HT1080 (cell line): ENCODE data around the gene SH3PXD2B. TPM values are rescaled to one million over a fixed set of nuclear protein-coding genes. Genes with fewer than 3 reads are reported as not detected.
A peak's percentile ranks its signal among the peaks of the same experiment; 100 is the strongest.

Experiments used
- DNase-seq: peaks from one replicate; pipeline ENCODE4 v3.0.0-alpha.2; 2015; ENCODE audit warnings: low read depth
- polyA plus RNA-seq, 2 experiments: library from polyadenylated mRNA; depleted of rRNA; stranded (reverse); fragments of >200 nt; gene quantifications; 2 replicates each; pipeline ENCODE4 v1.2.3, GENCODE V29; 2015
- total RNA-seq: library from RNA; depleted of rRNA; stranded (reverse); fragments of >200 nt; shearing (Covaris generic); gene quantifications from 2 replicates; pipeline ENCODE4 v1.2.3, GENCODE V29; 2014; rRNA removed

SH3PXD2B gene
- 5.3 and 6.4 TPM in 2 replicates for total RNA-seq
- polyA plus RNA-seq (2015; cell fraction: cytosol; rRNA removed) = 2.3 and 2.7 TPM in 2 replicates
- 4.5 and 5.0 TPM in 2 replicates for polyA plus RNA-seq (2015; cell fraction: nucleus; rRNA removed)

DNA sequence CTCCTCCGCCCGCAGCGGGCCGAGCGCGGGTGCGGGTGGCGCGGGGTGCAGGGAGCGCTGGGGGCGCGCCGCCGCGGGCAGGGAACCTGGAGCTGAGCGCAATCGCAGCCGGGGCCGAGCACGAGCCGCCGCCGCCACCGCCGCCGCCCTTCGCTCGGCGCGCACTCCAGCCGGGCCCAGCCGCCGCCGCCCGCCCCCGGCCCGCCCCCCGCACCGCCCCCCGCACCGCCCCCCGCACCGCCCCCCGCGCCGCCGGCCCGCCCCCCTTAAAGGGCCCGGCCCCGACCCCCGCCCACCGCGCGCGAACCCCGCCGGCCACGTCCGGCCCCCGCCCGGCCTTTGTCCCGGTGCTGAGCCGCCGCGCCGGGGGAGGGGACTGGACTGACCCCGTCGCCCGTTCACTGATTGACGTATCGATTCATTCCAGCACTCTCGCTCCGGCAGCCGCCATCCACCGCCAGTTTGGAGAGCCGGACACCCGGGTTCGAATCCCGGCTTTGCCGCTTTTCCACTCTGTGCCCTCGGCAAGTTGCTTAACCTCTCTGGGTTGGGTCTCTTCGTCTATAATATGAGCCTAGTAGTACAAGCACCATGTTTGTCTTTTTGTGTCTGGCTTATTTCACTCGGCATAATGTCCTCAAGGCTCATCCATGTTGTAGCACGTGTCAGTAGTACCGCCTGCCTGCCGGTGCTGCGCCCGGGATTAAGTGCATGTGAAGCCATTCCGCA is at the start of gene SH3PXD2B:
Gene SH3PXD2B (minus strand): TSS at position 168 of the 729 bp plus-strand sequence. CDS start 173 bp downstream, outside the sequence.
- DNase-seq = peak; percentile 47

DNA sequence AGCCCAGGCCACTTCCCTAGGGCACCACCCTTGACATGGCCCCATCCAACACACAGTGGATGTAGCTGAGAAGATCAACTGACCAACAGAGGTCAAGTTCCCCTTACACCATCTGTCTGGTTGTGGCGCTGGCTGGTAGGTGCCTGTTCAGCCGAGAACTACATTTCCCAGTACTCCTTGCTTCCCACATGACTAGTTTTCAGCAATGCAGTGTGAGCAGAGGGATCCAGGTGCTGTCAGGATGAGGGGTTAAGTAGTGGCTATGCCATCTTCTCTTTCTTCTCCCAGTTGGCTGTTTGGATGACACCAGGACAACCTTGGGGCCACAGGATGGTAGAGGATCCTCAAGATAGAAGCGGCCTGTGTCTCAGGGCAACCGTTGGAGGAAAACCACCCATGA is 48.6 kb upstream of the SH3PXD2B start:
- DNase-seq = peak; percentile 7

DNA sequence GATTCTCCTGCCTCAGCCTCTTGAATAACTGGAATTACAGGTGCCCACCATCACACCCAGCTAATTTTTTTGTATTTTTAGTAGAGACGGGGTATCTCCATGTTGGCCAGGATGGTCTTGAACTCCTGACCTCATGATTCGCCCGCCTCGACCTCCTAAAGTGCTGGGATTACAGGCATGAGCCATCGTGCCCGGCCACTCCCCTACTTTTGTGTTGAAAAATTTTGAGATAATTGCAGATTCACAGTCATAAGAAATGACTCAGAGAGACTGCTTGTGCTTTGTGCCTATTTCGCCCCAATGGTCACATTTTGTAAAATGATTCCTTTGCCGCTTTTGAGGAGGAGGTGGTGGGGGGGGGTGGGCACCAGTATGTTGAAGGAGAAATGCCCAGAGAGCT is 48.1 kb upstream of the SH3PXD2B start:
- no peak for DNase-seq

DNA sequence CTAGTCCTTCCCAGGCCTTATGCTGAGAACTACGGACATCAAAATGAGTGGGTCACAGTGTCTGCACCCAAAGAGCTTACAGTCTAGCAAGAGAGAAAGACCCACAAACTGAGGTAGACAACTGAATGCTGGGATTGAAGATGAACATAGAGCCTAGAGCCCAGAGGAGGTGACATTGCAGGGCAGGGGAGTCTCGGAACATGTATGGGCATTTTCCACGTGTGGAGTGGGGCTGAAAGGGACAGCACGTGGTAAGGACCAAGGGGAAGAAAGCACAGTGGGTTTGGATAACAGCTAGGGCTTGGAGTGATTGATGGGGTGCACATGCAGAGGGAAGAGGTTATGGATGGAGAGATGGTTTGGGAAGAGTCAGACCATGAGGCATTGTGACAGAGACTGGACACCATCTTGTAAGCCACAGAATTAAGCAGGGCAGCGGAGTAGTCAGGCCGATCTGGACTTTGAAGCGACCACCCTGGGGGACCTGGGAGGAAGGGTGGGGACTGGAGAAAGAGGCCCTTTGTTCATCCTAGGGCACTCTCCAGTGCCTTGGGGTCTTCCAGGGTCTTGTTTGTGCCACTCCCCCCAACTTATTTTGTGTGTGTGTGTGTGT is 47.5 kb upstream of the SH3PXD2B start:
- DNase-seq = no peak

DNA sequence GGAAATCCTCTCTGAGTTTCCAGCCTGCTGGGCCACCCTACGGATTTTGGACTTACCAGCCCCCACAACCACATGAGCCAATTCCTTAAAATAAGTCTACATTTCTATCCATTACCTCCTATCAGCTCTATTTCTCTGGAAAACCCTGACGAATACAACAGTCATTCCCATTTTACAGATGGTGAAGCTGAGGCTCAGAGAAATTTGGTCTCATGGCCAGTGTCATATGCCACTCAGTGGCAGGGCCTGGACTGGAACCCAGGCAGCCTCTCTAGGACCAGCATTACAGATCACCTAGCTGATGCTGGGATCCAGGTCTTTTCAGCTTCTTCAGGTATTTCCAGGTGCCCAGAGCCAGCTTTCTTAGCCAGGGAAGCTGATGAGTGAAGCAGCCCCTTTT is 45.0 kb upstream of the SH3PXD2B start:
- no peak for DNase-seq

DNA sequence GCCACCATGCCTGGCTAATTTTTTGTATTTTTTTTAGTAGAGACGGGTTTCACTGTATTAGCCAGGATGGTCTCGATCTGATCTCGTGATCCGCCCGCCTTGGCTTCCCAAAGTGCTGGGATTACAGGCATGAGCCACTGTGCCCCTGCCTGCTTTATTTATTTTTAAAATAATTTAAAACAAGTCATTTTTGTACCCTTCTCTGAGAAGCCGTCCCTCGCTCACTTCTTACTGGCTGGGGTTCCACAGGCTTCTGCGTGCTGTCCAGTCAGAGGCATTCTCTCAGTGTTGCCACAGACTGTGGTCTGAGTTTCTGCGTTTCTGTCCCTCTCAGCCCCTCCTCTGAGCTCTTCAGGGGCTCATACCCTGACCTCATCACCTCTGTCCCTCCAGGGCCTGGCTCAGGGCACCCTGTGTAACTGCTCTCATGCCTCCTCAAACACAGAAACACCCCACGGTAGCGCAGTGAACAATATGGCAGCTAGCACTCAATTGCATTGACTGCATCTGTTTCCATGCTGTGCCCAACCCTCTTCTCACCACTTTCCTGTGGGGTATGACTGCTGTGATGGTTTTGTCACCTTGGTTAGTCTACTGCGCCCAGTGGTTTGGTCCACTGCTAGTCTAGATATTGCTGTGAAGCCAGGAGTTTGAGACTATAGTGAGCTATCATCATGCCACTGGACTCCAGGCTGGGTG is 44.3 kb upstream of the SH3PXD2B start:
- DNase-seq = no peak

DNA sequence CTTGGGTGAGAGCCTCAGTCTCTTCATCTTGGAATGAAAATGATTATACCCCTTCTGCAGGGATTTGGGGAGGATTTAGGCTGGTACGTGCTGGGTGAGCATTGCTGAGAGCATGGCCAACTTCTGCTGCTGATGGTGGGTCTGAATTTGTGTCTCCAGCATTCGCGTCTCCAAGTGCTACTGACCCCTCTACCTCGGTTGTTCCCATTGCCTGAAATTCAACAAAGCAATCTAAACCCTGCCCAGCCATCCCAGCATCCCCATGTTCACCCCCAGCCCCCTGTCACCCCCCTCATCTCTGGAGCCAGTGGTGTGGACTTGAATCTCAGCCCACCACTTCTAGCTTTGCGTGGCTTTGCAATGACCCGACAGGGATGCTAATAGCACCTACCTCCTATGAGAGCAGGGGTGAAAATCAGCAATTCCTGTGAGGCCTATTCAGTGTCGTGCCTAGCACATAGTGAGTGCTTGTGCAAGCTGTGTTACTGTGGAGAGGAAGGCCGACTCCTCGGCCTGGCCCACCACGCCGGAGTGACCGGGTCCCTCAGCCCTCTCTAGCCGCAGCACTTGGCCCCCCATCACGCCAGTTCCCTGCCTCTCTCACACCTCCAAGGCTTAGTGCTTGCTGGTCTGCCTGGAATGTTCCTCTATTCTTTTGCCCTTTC is 43.4 kb upstream of the SH3PXD2B start:
- no peak for DNase-seq

DNA sequence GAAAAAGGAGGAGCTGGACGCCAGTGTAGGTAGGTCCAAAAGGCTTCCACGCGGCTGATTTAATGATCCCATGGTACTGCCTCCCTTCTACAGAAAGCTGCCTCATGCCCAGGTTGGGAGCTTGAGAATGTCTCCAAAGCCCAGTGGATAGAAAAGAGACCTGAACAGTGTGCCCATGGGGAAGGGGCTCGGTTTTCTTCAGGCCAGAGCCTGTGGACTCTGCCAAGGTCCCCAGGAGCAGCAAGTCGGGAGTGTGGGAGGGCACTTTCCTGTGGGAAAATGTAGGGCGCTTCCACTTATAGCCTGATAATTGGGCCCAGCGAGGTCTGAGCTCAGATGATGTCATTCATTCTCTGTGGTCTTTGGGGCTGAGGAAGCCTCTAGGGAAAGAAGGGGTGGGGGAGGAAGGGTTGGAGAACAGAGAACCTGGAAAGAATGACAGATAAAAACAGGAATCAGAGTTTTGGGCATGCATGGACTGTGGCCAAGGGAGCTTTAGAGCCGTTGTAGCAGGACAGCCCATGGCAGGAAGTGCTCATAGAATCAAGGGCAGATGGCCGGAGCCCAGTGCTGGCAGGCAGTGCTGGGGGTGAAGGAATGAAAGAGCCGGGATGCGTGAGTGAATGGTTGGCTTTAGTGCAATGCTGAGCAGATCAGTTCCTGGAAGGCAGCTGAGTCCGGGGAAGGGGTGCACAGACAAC is 42.5 kb upstream of the SH3PXD2B start:
- DNase-seq = no peak

DNA sequence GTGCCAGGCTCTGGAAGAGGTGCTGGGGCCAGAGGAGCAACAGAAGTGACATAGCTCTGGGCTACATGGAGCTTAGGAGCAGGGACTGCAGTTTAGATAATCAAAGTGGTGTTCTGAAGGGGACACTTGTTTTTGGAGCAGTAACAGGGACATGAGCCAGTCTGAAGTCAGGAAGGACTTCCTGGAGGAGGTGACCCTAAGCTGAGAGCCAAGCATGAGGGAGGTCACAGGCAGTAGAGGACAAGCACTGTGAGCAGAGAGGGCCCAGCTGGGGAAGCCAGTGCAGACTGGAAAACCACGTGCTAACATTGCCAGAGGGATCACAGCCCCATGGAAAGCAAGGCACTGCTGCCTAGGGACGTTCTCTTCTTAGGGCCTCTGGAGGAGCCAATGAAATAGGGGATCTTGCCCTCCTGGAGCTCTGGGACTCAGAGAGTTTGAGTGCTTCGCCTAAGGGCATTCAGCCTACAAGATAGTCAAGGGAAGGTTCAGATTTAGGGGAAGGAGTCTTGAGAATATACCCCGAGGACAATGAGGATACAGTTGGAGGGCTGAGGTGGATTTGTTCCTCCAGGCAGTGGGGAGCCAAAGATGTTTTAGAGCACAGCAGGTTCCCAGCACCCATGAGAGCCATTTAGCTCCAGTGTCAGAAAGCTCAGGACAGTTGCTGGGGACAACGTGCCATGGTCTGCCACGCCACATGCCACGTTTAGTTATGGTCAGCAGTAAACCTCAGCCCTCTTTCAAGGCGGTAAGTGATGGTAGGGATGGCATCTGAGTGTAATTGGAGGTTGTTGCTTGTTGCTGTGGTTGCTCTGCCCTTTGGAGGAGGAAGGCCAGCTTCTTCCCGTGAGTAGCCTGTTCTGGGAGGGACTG is 40.5 kb upstream of the SH3PXD2B start:
- DNase-seq = no peak

DNA sequence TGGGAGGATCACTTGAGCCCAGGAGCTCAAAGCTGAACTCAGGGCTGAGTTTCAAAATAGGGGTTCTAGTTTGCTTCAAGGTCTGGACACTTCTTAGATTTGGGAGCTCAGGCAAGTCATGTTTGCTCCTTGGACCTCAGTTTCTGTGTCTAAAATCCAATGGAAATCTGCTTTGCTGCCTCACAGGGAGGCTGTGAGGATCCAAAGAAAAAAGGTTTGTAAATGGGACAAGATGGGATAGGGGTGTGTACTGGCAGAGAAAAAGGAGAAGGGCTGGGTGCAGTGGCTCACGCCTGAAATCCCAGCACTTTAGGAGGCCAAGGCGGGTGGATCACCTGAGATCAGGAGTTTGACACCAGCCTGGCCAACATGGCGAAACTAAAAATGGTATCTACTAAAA is 39.6 kb upstream of the SH3PXD2B start:
- DNase-seq = no peak

DNA sequence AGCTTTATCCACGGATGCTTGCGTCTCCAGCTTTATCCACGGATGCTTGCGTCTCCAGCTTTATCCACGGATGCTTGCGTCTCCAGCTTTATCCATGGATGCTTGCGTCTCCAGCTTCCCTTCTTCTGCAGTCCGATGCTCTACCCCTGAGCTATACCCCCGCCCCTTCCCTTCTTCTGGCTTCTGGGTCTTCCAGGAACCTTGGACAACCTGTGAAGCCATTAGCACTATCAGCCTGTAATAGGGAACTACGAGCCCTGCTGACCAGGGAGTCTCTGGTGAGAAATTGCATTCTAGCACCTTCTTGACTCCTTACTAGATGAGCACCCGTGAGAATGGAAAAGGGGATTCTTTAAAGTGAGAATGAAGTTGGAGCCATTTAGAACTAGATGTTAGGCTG is 39.1 kb upstream of the SH3PXD2B start:
- DNase-seq = no peak

DNA sequence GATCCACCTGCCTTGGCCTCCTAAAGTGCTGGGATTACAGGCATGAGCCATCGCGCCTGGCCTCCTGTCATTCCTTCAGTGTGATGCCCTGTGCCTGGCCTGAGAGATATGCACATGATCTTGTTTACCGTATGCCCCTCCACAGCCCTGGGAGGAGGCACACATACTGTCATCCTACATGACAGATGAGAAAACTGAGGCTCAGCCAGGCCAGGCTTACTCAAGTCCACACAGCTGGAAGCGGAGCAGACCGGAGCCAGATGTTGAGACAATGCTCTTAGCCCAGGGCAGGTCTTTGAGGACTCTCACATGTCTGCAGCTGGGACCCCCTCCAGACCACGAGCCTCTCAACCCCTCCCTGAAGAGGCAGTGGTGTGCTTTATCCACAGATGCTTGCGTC is 38.7 kb upstream of the SH3PXD2B start:
- no peak for DNase-seq

DNA sequence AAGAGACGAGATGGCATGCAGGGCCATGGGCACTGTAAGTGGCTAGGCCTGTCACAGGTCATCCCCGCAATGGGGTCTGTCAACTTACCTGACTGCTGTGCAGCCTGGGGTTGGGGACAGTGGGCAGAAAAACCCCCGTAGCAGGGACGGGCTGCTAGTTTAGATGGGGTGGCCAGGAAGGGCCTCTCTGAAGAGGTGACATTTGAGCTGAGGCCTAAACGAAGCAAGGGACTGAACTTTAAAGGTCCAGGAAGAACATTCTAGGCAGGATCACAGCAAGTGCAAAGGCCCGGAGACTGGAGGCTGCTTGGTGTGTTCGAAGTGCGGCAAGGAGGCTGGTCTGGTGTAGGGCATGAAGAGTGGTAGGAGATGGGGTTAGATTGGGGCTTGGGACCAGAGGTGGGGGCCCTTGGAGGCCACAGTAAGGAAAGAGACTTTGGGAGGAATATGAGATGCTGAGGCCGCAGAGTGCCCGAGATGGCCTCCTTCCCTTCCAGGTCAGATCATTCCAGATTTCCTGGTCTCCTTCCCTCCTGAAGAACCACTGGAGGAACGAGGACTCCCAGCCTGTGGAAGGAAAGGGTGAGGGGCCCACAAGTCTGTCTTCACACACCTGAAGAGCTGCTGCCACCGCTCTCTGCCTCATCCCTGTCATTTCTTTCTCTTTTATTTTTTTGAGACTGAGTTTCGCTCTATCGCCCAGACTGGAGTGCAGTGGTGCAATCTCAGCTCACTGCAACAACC is 37.9 kb upstream of the SH3PXD2B start:
- no peak for DNase-seq

DNA sequence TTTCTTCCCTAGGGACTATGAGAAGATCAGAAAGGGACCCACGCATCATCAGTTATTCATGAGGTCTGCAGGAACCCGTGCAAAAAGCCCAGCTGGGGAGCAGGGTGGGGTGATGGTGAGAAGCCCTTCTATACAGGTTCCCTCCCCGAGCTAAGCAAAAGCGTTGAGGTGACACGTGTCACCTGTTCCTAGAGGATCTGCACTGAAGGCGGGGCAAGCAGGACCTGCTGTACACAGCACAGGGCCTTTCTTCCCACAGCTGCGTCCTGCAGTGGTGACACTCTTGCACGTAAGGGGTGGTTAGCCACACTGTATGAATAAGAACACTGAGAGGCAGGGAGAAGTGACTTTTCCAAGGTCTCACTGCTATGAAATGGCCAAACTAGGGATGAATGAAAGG is 37.2 kb upstream of the SH3PXD2B start:
- no peak for DNase-seq

DNA sequence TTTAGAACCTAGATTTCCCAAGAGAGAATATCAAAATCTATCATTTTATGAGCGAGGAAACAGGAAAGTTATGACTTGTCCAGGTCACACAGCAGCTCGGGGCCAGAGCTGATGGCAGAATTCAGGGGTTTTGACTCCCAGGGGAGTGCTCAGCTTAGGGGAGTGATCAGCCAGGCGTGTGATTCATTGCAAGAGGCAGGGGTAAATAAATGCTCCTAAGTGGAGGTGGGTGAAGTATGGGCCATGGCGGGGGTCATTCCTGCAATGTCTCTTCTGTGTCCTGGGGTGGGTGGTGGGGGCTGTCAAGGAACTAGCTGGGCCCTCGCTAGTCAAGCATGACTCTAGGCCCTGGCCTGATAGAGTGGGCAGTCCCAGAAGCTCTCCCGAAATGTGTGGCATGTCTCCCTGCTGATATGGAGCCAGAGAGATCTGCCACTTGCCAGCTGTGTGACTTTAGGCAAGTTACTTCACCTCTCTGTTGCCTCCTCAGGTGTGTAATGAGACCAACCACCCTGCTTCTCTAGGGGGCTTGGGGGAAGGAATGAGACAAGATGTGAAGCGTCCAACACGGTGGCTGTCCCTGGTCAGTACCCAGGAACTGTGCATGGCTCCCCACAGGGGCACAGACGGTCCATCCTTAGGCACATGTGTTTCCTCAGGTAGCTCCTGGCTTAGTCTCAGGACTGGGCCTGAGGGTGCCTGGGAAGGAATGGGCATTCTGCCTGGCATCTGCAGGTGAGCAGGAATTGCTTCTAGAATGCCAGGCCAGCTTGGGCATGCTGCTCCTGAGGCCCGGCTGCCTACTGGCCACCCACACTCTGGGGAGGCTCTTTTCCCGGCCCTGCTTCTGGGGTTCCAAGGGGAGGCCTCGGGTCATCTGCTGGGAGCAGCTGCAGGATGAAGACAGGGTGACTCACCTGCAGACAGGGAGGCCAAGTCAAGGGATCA is 36.5 kb upstream of the SH3PXD2B start:
- peak; percentile 5 for DNase-seq

DNA sequence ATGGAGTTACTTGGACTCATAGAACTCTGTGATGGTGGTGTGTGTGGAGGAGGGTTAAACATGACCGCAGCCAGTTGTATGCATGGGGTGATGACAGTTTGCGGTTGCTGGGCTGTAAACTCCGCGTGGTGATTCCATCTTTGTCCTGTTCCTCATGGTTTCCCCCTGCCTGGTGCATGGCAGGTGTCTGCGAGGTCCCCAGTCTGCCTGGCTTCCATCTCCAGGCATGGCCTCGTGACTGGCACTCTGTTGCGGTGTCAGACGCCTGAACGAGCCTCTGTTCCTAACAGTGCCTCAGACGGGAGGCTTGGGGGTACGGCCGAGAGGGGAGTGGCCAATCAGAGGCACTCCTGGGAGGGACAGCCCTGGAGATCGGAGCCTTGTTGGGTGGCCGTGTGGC is 33.9 kb upstream of the SH3PXD2B start:
- no peak for DNase-seq

DNA sequence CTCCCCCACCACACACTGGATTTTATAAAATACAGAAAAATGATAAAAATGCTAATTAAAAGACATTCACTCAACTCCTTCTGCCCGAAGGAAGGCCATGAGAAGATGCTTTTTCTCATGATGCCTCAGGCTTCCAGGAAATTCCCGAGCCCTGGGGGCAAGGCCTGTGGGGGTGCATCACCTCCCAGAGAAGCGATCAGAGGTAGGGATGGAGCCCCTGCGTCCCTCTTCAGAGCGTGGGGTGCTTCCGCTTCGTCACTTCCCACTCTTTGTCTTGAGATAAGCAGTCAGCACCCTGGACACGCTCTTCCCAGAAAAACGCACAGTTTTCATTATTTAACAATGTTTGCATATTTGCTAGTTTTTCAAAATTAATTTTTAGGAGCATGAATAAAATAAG is 33.3 kb upstream of the SH3PXD2B start:
- no peak for DNase-seq

DNA sequence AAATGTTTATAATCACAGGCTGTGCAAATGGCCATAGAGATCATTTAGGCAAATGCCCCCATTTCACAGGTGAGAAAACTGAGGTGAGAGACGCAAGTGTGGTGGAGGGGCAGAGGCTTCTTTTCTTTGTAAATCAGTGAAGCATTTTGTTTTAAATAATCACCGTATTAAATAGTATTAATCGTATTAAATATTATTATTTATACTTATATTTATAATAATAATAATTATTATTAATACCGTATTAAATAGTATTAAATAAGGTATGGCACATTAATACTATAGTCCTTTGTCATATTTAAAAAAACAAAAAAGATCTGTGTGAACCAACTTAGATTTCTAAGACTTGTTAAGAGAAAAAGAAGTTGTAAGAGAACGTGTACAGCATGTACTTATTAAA is 32.6 kb upstream of the SH3PXD2B start:
- DNase-seq = no peak
